Suprapubic skin (tissue), 4 donors: ENCODE data around the gene PIP5K1C. TPM values are rescaled to one million over a fixed set of nuclear protein-coding genes. Genes with fewer than 3 reads are reported as not detected.

Source experiments
- DNase-seq, 2 donors: peaks; one replicate each; pipeline ENCODE4 v3.0.0-alpha.2; 2019; ENCODE audit warnings: low spot score in 2 of 2
- H3K27ac ChIP-seq: fragments of 200-600 bp; sonication (generic); one replicate; pipeline ENCODE4 v1.5.1; 2019
- H3K27me3 ChIP-seq: fragments of 200-600 bp; sonication (generic); one replicate; pipeline ENCODE4 v1.5.1; 2019
- H3K36me3 ChIP-seq: fragments of 200-600 bp; sonication (generic); one replicate; pipeline ENCODE4 v1.5.1; 2019
- H3K4me1 ChIP-seq: fragments of 200-600 bp; sonication (generic); one replicate; pipeline ENCODE4 v1.5.1; 2019
- H3K4me3 ChIP-seq: fragments of 200-600 bp; sonication (generic); one replicate; pipeline ENCODE4 v1.5.1; 2019; ENCODE audit warnings: mild to moderate bottlenecking
- H3K9me3 ChIP-seq: fragments of 200-600 bp; sonication (generic); one replicate; pipeline ENCODE4 v1.5.1; 2019
- EP300 ChIP-seq: sonication (generic); formaldehyde crosslinking; IDR thresholded peaks from one replicate; pipeline ENCODE4 v1.6.1; 2017; ENCODE audit warnings: antibody characterized with exemption
- POLR2A ChIP-seq, 2 donors: fragments of 450-650 bp; IDR thresholded peaks; one replicate each; pipeline ENCODE4 v1.6.1; 2017; ENCODE audit warnings: antibody characterized with exemption in 2 of 2, mild to moderate bottlenecking in 2 of 2, moderate library complexity in 2 of 2
- POLR2AphosphoS5 ChIP-seq, 3 donors: sonication (generic); formaldehyde crosslinking; IDR thresholded peaks; one replicate each; pipeline ENCODE4 v1.6.1; 2017; ENCODE audit warnings: antibody characterized with exemption in 3 of 3
- WGBS: methylation state at CpG from one replicate; pipeline ENCODE4 v1.1.5; 2018; 5-methylcytosine and 5-hydroxymethylcytosine counted together
- total RNA-seq, 4 donors: library from RNA; depleted of rRNA; stranded (reverse); fragments of >200 nt; gene quantifications; one replicate each; pipeline ENCODE4 v1.1.0, GENCODE V29; 2016
- TF ChIP-seq, protein P1 (sequence below), 2 donors: fragments of 200-600 bp in 1 of 2; fragments of 450-650 bp in 1 of 2; sonication (generic) in 1 of 2; IDR thresholded peaks; one replicate each; pipeline ENCODE4 v1.5.1; 2016 to 2019; ENCODE audit warnings: antibody characterized with exemption in 2 of 2, mild to moderate bottlenecking in 1 of 2, moderate library complexity in 1 of 2

The PIP5K1C gene
- total RNA-seq, 4 donors from 2014 or later, result 16.5 to 25.7 (median 20.8) TPM

DNA sequence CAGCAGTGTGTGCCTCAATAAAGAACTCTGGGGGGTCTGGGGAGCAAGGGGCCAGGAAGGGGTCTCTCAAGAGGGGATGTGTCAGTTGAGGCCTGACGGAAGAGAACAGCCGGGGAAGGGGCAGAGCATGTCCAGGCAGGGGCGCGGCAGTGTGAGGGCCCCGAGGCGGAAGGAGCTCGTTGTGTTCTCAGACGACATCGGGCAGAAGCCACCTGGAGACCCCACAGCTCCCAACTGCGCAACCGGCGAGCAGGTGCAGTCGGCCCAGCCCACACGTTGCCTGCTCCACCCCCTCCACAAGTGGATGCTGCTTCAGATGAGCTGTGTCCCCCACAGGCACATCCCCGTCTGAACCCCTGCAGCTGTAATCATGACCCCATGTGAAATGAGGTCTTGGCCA lies 78.6 kb downstream of the PIP5K1C start:
- Histone ChIP-seq H3K4me3 (no peak overlapping the region), H3K27ac (no peak overlapping the region), H3K4me1 (peaks cover 32% of the 10 kb centered on the region), H3K9me3 (no peaks in the 10 kb centered on the region), H3K36me3 (peaks cover 53% of the 10 kb centered on the region), H3K27me3 (no peaks in the 10 kb centered on the region)
- WGBS, result 97% methylated on average over 6 of the region's 15 CpGs
- DNase-seq, result no peak
- TF ChIP-seq, protein P1, sequence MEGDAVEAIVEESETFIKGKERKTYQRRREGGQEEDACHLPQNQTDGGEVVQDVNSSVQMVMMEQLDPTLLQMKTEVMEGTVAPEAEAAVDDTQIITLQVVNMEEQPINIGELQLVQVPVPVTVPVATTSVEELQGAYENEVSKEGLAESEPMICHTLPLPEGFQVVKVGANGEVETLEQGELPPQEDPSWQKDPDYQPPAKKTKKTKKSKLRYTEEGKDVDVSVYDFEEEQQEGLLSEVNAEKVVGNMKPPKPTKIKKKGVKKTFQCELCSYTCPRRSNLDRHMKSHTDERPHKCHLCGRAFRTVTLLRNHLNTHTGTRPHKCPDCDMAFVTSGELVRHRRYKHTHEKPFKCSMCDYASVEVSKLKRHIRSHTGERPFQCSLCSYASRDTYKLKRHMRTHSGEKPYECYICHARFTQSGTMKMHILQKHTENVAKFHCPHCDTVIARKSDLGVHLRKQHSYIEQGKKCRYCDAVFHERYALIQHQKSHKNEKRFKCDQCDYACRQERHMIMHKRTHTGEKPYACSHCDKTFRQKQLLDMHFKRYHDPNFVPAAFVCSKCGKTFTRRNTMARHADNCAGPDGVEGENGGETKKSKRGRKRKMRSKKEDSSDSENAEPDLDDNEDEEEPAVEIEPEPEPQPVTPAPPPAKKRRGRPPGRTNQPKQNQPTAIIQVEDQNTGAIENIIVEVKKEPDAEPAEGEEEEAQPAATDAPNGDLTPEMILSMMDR (IDR thresholded peaks at IDR 0.05), result no peak
- TF ChIP-seq EP300 (no peak), POLR2A (IDR thresholded peaks at IDR 0.05) (no peak)

- Histone ChIP-seq H3K27ac (no peak overlapping the region), H3K27me3 (no peaks in the 10 kb centered on the region), H3K4me3 (no peak overlapping the region), H3K4me1 (peaks cover 30% of the 10 kb centered on the region), H3K36me3 (peaks cover 59% of the 10 kb centered on the region), H3K9me3 (no peaks in the 10 kb centered on the region)
- TF ChIP-seq, protein P1 (IDR thresholded peaks at IDR 0.05), result no peak
- no peak for TF ChIP-seq POLR2AphosphoS5 (IDR thresholded peaks at IDR 0.05)
- no peak for TF ChIP-seq EP300
- no peak for TF ChIP-seq POLR2A (IDR thresholded peaks at IDR 0.05)
- 80% methylated on average over 7 of the region's 24 CpGs for WGBS
- no peak for DNase-seq
Observed at GRCh38 chr19:3620817-3621547, 79.3 kb downstream of the PIP5K1C start.

DNA sequence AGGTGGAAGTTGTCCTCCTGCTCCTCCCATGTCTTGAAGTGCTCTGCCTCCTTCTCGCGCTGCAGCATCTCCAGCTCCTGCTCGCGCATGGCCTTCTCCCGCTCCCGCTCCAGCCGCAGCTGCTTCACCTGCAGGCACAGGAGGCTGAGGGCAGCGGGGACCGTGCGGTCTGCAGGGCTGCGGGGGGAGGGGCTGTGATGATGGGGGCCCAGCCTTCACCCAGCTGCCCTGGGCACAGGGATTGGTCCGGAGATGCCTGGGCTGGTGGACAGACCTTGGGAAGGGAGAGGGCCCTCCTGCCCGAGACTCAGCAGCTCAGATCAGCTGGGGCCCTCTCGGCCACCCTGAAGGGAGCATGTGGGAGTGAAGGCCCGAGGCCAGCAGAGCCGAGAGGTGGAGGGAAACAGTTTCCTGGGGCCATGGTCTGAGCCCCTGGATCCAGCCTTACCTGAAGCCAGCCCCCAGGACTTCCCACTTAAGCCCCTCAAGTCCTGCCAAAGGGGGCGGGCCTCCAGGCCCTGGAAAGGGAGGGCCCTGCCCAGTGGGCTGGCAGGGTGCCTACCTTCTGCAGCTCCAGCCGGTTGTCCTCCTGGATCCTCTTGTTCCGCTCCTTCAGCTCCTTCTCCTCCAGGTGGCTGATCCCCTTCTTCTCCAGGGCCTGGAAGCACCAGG lies 80.0 kb downstream of the PIP5K1C start:
- H3K4me3 ChIP-seq, result no peak overlapping the region
- DNase-seq, result no peak
- H3K27ac ChIP-seq, result no peak overlapping the region
- H3K36me3 ChIP-seq, result peaks cover 65% of the 10 kb centered on the region
- peaks cover 23% of the 10 kb centered on the region for H3K4me1 ChIP-seq
- no peaks in the 10 kb centered on the region for H3K9me3 ChIP-seq
- TF ChIP-seq POLR2A (IDR thresholded peaks at IDR 0.05) (no peak), EP300 (no peak), POLR2AphosphoS5 (IDR thresholded peaks at IDR 0.05) (no peak)
- TF ChIP-seq, protein P1 (IDR thresholded peaks at IDR 0.05), result no peak
- H3K27me3 ChIP-seq, result no peaks in the 10 kb centered on the region
- 85% methylated on average over 18 of the region's 19 CpGs for WGBS

DNA sequence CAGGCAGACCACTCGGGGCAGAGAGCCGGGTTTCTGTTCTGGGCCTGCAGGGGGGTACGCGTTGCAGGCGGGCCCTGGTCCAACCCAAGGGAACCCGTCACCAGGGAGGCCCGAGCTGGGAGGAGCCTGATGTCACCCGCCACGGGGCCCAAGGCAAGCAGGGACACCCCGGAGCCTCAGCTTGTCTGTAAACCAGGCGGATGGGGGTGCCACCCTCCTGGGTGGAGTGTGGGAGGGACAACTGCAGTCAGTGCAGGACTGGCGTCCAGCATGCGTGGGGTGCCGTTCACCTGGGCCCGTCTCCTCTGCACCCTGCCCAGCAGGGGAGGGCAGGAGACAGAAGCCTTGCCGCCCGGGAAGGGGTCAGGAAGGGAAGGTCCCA lies 80.6 kb downstream of the PIP5K1C start:
- DNase-seq, result no peak
- H3K36me3 ChIP-seq, result peaks cover 72% of the 10 kb centered on the region

More for the DNA sequence above, 80.6 kb downstream of the PIP5K1C start:
- WGBS, result 92% methylated on average over 11 of the region's 17 CpGs
- no peak overlapping the region for H3K4me3 ChIP-seq
- peaks cover 17% of the 10 kb centered on the region for H3K4me1 ChIP-seq
- TF ChIP-seq POLR2AphosphoS5 (IDR thresholded peaks at IDR 0.05) (no peak), POLR2A (IDR thresholded peaks at IDR 0.05) (no peak), EP300 (no peak)
- TF ChIP-seq, protein P1 (IDR thresholded peaks at IDR 0.05), result no peak
- H3K27me3 ChIP-seq, result no peaks in the 10 kb centered on the region
- H3K9me3 ChIP-seq, result no peaks in the 10 kb centered on the region
- no peak overlapping the region for H3K27ac ChIP-seq
